ENCODE data around the gene IL1RAPL1.

The IL1RAPL1 gene

GRCh38 chrX:29431895-29432294 lies 844.6 kb downstream of the IL1RAPL1 start:
- H3K4me3 ChIP-seq (ENCODE audit: low read depth, low read length), result no peak overlapping the region
- TF ChIP-seq CTCF (IDR thresholded peaks at IDR 0.05; ENCODE audit: low read depth, low read length, missing control alignments), result no peak
- no peak for DNase-seq (ENCODE audit: low read depth)

GRCh38 chrX:29432534-29432933 lies 845.3 kb downstream of the IL1RAPL1 start:
- DNase-seq (ENCODE audit: low read depth), result no peak
- TF ChIP-seq CTCF (IDR thresholded peaks at IDR 0.05; ENCODE audit: low read depth, low read length, missing control alignments), result no peak

GRCh38 chrX:29434939-29435338 lies 847.7 kb downstream of the IL1RAPL1 start:
- DNase-seq (ENCODE audit: low read depth), result no peak
- H3K4me3 ChIP-seq (ENCODE audit: low read depth, low read length), result no peak overlapping the region
- no peak for TF ChIP-seq CTCF (IDR thresholded peaks at IDR 0.05; ENCODE audit: low read depth, low read length, missing control alignments)

More at GRCh38 chrX:29432534-29432933, 845.3 kb downstream of the IL1RAPL1 start:
- no peak overlapping the region for H3K4me3 ChIP-seq (ENCODE audit: low read depth, low read length)

- DNase-seq (ENCODE audit: low read depth), result no peak
- H3K4me3 ChIP-seq (ENCODE audit: low read depth, low read length), result no peak overlapping the region
- no peak for TF ChIP-seq CTCF (IDR thresholded peaks at IDR 0.05; ENCODE audit: low read depth, low read length, missing control alignments)
Measured at GRCh38 chrX:29435396-29435795, 848.1 kb downstream of the IL1RAPL1 start.

- DNase-seq (ENCODE audit: low read depth), result no peak
- H3K4me3 ChIP-seq (ENCODE audit: low read depth, low read length), result no peak overlapping the region
- TF ChIP-seq CTCF (IDR thresholded peaks at IDR 0.05; ENCODE audit: low read depth, low read length, missing control alignments), result no peak
Measured at GRCh38 chrX:29447867-29448266, 860.6 kb downstream of the IL1RAPL1 start.

GRCh38 chrX:29453333-29453732 lies 866.1 kb downstream of the IL1RAPL1 start:
- TF ChIP-seq CTCF (IDR thresholded peaks at IDR 0.05; ENCODE audit: low read depth, low read length, missing control alignments), result no peak
- no peak overlapping the region for H3K4me3 ChIP-seq (ENCODE audit: low read depth, low read length)
- no peak for DNase-seq (ENCODE audit: low read depth)

GRCh38 chrX:29455702-29456101 lies 868.5 kb downstream of the IL1RAPL1 start:
- DNase-seq (ENCODE audit: low read depth), result no peak
- TF ChIP-seq CTCF (IDR thresholded peaks at IDR 0.05; ENCODE audit: low read depth, low read length, missing control alignments), result no peak
- H3K4me3 ChIP-seq (ENCODE audit: low read depth, low read length), result no peak overlapping the region

Measured in GM12864 (cell line).